BLaER1 (cell line): ENCODE data around the gene HIP1R.

Experiments used
- H3K27ac ChIP-seq: shearing (Covaris generic); formaldehyde crosslinking; 2 replicates; pipeline ENCODE4 v1.8.1; 2022
- H3K27me3 ChIP-seq: shearing (Covaris generic); formaldehyde crosslinking; 2 replicates; pipeline ENCODE4 v1.8.1; 2022
- H3K36me3 ChIP-seq: shearing (Covaris generic); formaldehyde crosslinking; 2 replicates; pipeline ENCODE4 v1.8.1; 2022
- H3K4me1 ChIP-seq: shearing (Covaris generic); formaldehyde crosslinking; 2 replicates; pipeline ENCODE4 v1.8.1; 2022
- H3K4me2 ChIP-seq: shearing (Covaris generic); formaldehyde crosslinking; 2 replicates; pipeline ENCODE4 v1.8.1; 2022
- H3K4me3 ChIP-seq: shearing (Covaris generic); formaldehyde crosslinking; 2 replicates; pipeline ENCODE4 v1.8.1; 2022
- H3K9ac ChIP-seq: shearing (Covaris generic); formaldehyde crosslinking; 2 replicates; pipeline ENCODE4 v1.8.1; 2022
- H3K9me3 ChIP-seq: shearing (Covaris generic); formaldehyde crosslinking; 2 replicates; pipeline ENCODE4 v1.8.1; 2022
- H4K20me1 ChIP-seq: shearing (Covaris generic); formaldehyde crosslinking; 2 replicates; pipeline ENCODE4 v1.8.1; 2022
- Cebpa-rat ChIP-seq: shearing (Covaris generic); IDR thresholded peaks from 2 replicates; pipeline ENCODE4 v1.8.1; 2022

HIP1R gene, protein sequence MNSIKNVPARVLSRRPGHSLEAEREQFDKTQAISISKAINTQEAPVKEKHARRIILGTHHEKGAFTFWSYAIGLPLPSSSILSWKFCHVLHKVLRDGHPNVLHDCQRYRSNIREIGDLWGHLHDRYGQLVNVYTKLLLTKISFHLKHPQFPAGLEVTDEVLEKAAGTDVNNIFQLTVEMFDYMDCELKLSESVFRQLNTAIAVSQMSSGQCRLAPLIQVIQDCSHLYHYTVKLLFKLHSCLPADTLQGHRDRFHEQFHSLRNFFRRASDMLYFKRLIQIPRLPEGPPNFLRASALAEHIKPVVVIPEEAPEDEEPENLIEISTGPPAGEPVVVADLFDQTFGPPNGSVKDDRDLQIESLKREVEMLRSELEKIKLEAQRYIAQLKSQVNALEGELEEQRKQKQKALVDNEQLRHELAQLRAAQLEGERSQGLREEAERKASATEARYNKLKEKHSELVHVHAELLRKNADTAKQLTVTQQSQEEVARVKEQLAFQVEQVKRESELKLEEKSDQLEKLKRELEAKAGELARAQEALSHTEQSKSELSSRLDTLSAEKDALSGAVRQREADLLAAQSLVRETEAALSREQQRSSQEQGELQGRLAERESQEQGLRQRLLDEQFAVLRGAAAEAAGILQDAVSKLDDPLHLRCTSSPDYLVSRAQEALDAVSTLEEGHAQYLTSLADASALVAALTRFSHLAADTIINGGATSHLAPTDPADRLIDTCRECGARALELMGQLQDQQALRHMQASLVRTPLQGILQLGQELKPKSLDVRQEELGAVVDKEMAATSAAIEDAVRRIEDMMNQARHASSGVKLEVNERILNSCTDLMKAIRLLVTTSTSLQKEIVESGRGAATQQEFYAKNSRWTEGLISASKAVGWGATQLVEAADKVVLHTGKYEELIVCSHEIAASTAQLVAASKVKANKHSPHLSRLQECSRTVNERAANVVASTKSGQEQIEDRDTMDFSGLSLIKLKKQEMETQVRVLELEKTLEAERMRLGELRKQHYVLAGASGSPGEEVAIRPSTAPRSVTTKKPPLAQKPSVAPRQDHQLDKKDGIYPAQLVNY

DNA sequence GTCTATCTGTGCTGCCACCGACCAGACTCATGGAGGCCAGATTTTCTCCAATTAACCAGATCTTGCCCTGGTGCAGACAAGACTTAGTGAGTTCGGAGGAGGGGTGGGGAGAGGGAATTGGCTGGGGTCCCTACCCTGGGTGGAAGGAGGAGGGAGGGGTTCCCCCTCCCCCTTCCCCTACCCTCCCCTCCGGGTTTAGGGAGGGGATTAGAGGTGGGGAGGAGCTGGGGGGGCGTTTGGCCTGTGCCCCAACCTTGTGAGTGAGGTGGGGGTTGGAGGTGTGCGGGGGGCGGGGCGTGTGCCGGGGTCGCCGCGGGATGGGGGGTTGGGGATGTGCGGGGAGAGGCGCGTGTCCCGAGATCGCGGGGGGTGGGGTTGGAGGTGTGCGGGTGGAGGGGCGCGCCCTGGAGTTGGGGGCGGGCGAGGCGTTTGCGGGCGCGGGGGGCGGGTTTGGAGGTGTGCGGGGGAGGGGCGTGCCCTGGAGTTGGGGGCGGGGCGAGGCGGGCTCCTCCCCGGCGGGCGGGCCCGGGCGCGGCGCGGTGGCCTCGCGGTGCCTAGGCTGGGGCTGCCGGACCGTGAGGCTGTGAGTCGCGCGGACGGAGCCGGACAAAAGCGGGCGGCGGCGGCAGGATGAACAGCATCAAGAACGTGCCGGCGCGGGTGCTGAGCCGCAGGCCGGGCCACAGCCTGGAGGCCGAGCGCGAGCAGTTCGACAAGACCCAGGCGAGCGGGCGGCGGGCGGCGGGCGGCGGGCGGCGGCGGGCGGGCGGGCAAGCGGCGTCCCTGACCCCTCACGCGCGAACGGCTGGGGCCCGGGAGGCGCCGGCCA, at the start of gene HIP1R:
HIP1R (plus strand) TSS at position 537 of the 829 bp plus-strand sequence; CDS start at position 631, 94 bp downstream.
- peak within 1 kb of the TSS; percentile 90 for H3K9ac ChIP-seq
- H4K20me1 ChIP-seq = peaks cover 35% of the 10 kb centered on the region
- H3K9me3 ChIP-seq = no peaks in the 10 kb centered on the region
- peak within 1 kb of the TSS; percentile 96 for H3K4me2 ChIP-seq
- peaks cover 43% of the 10 kb centered on the region for H3K4me1 ChIP-seq
- no peak for TF ChIP-seq Cebpa-rat
- peak within 1 kb of the TSS; percentile 91 for H3K4me3 ChIP-seq
- no peaks in the 10 kb centered on the region for H3K27me3 ChIP-seq
- H3K36me3 ChIP-seq = peaks cover 16% of the 10 kb centered on the region
- H3K27ac ChIP-seq = peak within 1 kb of the TSS; percentile 85

DNA sequence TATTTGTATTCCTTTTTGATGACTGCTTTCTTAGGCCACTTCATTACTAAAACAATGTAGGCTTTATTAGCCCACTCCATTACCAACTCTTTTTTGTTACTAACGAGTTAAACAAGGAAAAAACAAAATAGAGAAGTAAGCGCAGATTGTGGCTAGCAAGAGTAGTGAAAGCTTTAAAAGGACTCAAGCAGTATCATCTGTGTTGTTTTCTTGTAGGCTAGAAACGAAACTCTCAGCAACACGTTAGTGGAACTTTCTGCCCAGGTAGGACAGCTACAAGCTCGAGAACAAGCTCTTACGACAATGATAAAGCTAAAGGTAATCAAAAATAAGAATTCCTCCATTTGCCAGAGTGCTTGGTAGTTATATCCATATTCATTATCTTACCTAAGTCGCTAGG, 49.8 kb upstream of the HIP1R start:
- no peak overlapping the region for H3K4me2 ChIP-seq
- no peak overlapping the region for H3K27ac ChIP-seq
- H3K27me3 ChIP-seq = no peaks in the 10 kb centered on the region
- H3K36me3 ChIP-seq = no peaks in the 10 kb centered on the region
- H3K4me1 ChIP-seq = no peaks in the 10 kb centered on the region
- no peak overlapping the region for H3K4me3 ChIP-seq
- no peak for TF ChIP-seq Cebpa-rat
- H4K20me1 ChIP-seq = no peaks in the 10 kb centered on the region
- H3K9me3 ChIP-seq = no peaks in the 10 kb centered on the region
- no peak overlapping the region for H3K9ac ChIP-seq

DNA sequence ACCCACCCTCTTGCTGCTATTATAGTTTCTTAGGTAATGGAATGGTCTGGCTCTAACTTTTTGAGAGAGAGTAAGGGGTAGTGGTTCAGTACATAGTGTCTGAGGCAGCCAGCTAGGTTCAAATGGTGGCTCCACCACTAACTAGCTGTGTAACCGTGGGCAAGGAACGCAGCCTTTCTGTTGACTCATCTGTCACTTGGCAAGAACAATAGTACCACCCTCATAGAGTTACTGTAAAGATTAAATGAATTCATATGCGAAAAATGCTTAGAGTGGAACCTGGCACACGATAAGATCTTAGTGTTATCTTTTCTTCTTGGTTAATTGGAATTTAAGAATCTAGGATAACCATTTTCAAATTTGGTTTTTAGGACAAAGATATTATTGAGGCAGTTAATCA, 46.9 kb upstream of the HIP1R start:
- Histone ChIP-seq H3K4me2 (no peak overlapping the region), H3K27me3 (no peaks in the 10 kb centered on the region), H4K20me1 (no peaks in the 10 kb centered on the region), H3K4me1 (no peaks in the 10 kb centered on the region), H3K9me3 (no peaks in the 10 kb centered on the region), H3K27ac (no peak overlapping the region), H3K9ac (no peak overlapping the region), H3K36me3 (no peaks in the 10 kb centered on the region), H3K4me3 (no peak overlapping the region)
- TF ChIP-seq Cebpa-rat = no peak

DNA sequence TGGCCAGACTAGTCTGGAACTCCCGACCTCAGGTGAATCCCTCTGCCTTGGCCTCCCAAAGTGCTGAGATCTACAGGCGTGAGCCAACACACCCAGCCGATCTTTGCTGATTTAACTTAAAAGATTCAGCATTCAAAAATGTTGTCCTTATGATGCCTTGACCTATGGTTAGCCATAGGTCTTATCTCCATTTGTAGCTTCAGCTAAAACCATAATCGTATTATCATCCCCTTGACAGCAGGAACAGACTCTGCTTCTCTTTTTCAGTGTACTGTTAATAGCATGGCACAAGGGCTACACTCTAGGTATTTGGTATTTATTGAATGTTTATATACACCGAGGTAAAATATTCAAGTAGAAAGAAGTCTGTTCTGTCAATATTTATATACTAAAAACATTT, 45.6 kb upstream of the HIP1R start:
- Histone ChIP-seq H3K4me3 (no peak overlapping the region), H3K36me3 (no peaks in the 10 kb centered on the region), H3K27me3 (no peaks in the 10 kb centered on the region), H3K9ac (no peak overlapping the region), H3K27ac (no peak overlapping the region), H3K4me2 (no peak overlapping the region), H3K9me3 (no peaks in the 10 kb centered on the region), H3K4me1 (no peaks in the 10 kb centered on the region), H4K20me1 (no peaks in the 10 kb centered on the region)
- TF ChIP-seq Cebpa-rat = no peak

DNA sequence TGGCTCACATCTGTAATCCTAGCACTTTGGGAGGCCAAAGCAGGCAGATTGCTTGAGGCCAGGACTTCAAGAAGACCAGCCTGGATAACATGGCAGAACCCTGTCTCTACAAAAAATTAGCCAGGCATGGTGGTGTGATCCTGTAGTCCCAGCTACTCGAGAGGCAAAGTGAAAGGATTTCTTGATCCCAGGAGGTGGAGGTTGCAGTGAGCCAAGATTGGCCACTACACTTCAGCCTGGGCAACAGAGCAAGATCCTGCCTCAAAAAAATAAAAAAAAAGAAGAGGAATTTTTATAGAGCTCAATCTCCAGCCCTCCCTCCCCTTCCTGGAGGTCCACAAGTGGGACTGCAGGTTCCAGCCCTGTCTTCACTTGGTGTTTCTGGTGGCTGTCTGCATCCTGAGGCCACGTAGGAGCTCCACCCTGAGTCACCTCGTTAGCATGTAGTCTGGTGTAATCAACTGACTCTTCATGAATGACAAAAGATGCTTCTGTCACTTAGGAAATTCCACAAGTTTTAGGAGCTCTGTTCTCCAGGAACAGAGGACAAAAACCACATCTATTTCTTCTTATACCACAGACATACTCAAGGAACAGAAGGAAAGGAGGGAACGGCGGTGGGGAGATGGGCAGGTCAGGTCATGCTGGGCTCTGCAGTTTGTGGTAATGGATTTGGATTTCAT, 44.7 kb upstream of the HIP1R start:
- Histone ChIP-seq H3K4me3 (no peak overlapping the region), H3K27me3 (no peaks in the 10 kb centered on the region), H3K36me3 (no peaks in the 10 kb centered on the region), H3K4me1 (no peaks in the 10 kb centered on the region), H3K9ac (no peak overlapping the region), H4K20me1 (no peaks in the 10 kb centered on the region), H3K9me3 (no peaks in the 10 kb centered on the region), H3K4me2 (no peak overlapping the region), H3K27ac (no peak overlapping the region)
- TF ChIP-seq Cebpa-rat = no peak

DNA sequence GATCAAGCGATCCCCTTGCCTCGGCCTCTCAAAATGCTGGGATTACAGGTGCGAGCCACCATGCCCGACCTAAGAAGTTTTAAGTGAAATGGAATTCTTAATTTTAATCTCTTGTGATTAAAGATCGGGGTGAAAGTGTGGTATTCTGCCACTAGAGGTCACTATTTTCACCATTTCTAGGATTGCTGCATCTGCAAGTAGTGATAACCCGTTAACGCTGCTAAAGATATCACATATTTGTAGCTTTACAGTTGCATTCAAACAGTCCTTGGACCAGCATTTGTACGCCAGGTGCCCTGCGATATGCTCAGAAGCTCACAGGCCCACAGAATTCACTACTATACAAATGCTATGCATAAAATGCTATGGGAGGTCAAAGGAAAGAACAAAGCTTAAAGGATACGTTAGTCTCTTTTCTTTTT, 41.6 kb upstream of the HIP1R start:
- H3K4me3 ChIP-seq = no peak overlapping the region
- no peaks in the 10 kb centered on the region for H3K27me3 ChIP-seq
- H3K27ac ChIP-seq = no peak overlapping the region
- H4K20me1 ChIP-seq = no peaks in the 10 kb centered on the region
- H3K9me3 ChIP-seq = no peaks in the 10 kb centered on the region
- no peak for TF ChIP-seq Cebpa-rat
- H3K4me1 ChIP-seq = no peaks in the 10 kb centered on the region
- no peaks in the 10 kb centered on the region for H3K36me3 ChIP-seq
- H3K4me2 ChIP-seq = 0 out of 2 replicates have a peak overlapping the region, but pooled peaks have one; percentile 8
- no peak overlapping the region for H3K9ac ChIP-seq

DNA sequence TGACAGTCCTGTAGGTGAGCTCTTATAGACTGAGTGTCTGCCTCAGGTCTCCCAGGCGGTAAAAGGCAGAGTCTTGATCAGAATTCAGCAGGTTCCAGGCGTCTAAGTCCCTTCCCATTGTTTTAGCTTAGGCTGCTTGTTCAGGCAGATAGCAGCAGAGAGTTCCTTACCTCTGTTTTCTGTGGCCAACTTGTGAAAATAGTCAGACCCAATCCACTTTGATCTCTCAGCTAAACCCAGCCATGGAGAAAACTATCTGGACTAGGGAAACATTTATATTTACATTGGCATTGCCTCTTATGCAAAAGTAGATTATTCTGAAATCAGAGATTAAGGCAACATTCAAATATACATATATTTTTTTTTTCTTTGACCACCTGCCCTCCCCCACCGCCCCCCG, 39.5 kb upstream of the HIP1R start:
- Histone ChIP-seq H3K9ac (no peak overlapping the region), H3K4me2 (no peak overlapping the region), H3K4me1 (peaks cover 12% of the 10 kb centered on the region), H3K27me3 (no peaks in the 10 kb centered on the region), H3K4me3 (no peak overlapping the region), H3K9me3 (no peaks in the 10 kb centered on the region), H3K27ac (no peak overlapping the region), H3K36me3 (no peaks in the 10 kb centered on the region), H4K20me1 (no peaks in the 10 kb centered on the region)
- no peak for TF ChIP-seq Cebpa-rat

DNA sequence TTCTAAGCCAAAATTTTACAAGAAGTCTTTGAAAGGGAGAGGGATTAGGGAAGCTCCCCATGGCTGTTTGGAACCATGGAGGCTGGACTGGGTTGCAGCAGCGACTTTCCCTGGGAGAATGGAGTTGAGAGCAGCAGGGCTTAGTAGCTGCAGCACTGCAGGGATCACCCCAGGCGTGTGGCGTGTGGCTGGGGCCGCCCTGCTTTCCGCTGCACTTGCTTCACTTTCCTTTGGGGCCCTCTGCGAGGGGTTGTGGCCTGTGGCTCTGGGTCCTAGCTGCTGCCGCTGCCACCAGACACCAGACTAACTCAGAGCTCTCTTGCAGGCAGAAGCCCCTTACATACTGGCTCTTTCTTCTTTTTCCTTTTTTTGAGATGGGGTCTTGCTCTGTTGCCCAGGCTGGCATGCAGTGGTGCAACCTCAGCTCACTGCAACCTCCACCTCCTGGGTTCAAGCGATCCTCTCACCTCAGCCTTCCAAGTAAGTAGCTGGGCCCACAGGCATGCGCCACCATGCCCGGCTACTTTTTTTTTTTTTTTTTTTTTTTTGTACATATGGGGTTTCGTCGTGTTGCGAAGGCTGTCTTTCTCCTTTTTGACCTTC, 35.5 kb upstream of the HIP1R start:
- H3K4me2 ChIP-seq = peak overlapping the region; percentile 56
- no peaks in the 10 kb centered on the region for H4K20me1 ChIP-seq
- no peaks in the 10 kb centered on the region for H3K27me3 ChIP-seq
- no peaks in the 10 kb centered on the region for H3K36me3 ChIP-seq
- H3K9me3 ChIP-seq = no peaks in the 10 kb centered on the region
- peaks cover 12% of the 10 kb centered on the region for H3K4me1 ChIP-seq
- peak overlapping the region; percentile 42; the same call in 1 of the 2 replicates for H3K9ac ChIP-seq
- H3K27ac ChIP-seq = no peak overlapping the region
- TF ChIP-seq Cebpa-rat = no peak
- H3K4me3 ChIP-seq = no peak overlapping the region
